HG03135 (cell line): ENCODE results near the gene ASXL3.

Experiments used
- ATAC-seq: cut with Tn5 transposase; IDR thresholded peaks from one replicate; pipeline ENCODE4 v1.9.1; 2021; ENCODE audit warnings: mild to moderate bottlenecking, moderate library complexity; ENCODE audit not compliant: unreplicated experiment

Gene ASXL3

DNA sequence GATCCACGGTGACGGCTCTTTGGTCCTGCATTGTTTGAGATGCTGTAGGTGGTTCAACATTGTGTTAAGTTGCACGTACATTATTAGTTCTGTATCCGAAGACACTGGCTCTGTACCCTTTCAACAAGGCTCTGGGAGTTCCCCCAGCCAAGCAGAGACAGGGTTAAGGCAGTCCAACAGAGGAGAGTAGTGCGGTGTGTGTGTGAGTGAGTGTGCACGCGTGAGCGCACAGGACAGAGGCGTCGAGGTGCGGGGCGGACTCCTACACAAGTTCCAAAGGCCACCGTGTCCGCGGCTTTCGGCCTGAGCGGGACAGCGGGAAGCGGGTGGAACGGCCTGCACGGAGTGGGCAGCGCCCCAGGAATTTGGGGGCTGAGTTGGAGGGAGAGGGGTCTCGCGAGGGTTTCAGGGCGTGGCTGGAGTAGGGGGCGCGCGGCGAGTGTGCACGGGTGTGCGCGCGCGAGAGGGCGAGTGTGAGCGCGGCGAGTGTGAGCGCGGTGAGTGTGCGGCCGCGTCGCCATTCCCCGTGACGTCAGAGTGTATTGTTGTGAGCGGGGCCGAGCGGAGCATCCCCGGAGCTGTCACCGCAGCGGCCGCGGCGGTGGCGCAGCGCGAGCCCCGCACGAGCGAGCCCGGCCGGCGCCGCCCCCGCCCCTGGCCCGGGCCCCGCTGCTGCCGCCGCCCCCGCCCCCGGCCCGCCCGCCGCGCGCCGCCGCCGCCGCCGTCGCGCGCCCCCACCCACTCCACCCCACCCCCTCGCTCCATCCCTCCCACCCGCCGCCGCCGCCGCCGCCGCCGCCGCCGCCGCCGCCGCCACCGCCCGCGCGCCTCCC lies at the start of gene ASXL3:
Gene ASXL3 (plus strand): TSS at position 535 of the 833 bp plus-strand sequence. CDS start 413 bp downstream, outside the sequence.
- no peak for ATAC-seq

- no peak for ATAC-seq
These were observed 45.0 kb upstream of the ASXL3 start for GRCh38 chr18:33532978-33533377.

- no peak for ATAC-seq
These were observed 41.1 kb upstream of the ASXL3 start for GRCh38 chr18:33536904-33537303.

DNA sequence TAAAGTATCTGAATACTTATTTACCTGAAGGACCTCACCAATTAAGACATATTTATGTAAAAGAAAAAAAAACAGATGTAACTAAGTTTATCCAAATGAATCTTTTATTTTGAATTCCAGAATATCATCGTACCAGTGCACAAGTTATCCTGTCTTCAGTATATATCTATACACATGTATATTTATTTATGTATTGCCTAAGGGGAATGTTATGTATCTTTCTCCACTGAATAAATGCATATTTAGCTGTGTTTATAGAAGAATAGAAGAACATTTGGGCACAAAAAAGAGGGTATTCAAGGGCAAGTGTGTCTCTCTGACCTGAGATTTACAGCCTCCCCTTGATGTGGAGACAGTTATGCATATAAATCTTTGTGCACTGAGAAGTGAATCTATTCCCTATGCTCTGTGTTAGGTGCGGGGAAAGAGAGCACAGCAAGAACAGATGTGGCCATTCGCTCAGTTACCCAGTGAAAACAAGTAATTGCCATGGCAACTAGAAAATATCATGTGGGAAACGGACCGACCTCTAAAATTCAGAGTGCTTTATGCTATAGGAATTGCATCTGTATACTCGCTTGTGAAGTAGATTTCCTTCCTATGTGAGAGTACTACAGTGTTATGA lies 39.5 kb upstream of the ASXL3 start:
- no peak for ATAC-seq

GRCh38 chr18:33540392-33540791 lies 37.6 kb upstream of the ASXL3 start:
- ATAC-seq = no peak

GRCh38 chr18:33541316-33541715 lies 36.7 kb upstream of the ASXL3 start:
- no peak for ATAC-seq

GRCh38 chr18:33556846-33557245 lies 21.2 kb upstream of the ASXL3 start:
- no peak for ATAC-seq

DNA sequence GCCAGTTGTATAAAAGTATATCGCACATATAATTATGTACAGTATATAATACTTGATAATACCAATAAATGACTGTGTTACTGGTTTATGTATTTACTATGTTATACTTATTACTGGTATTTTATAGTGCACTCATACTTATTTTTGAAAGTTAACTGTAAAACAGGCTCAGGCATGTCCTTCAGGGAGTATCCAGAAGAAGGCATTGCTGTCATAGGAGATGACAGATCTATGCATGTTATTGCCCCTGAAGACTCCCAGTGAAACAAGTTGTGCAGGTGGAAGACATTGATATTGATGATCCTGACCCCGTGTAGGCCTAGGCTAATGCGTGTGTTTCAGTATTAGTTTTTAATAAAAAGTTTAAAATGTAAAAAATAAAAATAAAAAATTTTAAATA lies 20.3 kb upstream of the ASXL3 start:
- ATAC-seq = no peak

GRCh38 chr18:33558529-33558928 lies 19.5 kb upstream of the ASXL3 start:
- no peak for ATAC-seq

DNA sequence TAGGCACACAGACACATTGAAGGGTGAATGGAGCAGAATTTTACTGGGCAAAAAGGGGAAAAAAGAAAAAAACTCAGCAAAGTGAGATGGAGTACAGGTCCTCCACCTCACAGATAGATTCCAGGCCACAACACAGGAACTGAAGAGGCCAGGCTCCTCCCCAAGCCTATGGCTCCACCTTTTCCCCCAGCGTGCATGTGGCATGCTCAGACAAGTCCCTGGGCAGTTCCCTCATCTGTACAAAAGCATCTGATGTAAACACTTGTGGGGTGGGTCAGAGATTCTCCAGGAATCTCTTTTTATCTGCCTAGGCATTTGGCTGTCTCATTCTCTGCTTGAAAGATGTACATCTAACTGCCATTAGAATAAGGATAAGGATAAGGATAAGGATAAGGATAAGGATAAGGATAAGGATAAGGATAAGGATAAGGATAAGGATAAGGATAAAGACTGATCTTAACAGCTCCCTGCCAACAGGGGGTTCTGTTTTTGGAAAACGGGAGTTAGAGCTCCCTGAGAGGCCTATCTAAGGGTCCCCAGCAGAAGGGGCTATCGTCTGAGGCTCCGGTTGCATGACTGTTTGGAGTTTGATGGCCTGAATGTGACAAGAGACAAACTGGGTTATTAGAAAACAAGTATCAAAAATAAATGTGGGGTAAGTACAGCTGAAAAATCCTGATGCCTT lies 17.2 kb upstream of the ASXL3 start:
- ATAC-seq = no peak

DNA sequence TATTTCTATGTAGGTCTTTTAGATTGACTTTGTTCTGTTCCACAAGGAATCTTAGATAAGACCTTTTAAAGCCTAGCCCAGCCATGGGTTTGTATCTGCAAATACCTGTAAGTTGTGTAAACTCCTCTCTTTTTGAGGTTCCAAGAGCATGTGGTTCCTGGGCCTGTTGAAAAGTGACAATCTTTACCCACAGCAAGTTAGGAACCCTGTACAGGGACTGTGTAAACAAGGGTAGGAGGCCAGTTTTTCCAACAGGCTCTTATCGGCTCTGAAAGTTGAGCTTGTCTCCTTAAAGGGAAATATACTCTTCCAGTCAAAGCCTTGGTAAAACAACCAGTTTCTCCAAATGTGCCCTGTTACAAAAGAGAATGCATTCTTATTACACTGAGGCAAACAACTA lies 15.3 kb upstream of the ASXL3 start:
- ATAC-seq = no peak

- no peak for ATAC-seq
These were observed 10.3 kb upstream of the ASXL3 start for GRCh38 chr18:33567705-33568104.

DNA sequence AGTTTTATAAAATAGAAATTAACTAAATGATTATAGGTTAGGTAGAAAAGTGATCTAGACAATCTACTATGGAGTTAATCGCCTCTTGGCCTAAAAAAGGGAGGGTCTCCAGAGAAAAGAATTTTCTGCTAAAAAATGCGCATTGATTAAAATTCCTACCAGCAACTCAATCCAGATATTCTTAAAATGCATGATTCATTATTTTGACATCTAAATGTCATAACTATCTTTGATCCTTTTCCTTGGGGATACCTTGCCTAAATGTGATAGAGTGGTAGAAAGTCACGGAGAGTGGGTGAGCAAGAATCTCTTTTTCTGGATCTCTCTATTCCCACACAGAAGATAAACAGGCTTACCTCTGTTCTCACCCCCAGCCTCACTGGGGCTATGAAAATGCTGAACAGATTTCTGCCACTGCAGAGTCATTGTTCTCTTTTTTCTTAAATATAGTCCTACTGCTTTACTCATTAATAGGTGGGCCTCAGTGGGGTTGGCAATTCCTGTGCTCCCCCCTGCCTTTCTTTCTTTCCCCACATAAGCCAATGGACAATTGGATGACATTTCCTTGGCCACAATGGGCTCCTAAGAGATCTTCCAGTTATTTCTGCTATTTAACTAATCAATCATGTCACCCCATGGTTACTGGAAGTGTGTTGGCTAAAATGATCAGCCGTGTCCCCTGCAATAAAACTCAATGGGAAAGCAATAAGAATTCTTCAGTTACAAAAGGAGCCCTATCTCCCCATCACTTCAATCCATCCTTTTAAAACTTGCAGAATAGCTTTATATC lies 5.8 kb upstream of the ASXL3 start:
- ATAC-seq = no peak

DNA sequence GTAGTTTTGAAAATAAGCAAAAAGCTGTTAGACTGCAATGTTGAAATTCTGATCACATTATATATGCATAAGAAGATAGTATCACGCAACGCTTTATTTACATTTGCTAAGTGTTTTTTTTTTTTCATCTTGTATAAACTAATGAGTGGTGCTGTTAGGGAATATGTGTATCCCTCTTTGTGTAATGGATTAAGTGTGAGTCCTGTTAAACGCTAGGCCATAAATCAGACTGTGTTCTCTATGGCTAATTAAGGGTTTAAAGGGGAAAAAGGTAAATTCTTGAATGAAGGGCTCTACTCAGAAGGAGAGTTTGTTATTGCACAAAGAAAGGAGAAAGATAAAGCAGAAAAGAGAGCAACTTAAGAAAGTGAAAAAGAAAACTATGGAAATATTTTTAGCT lies 4.8 kb upstream of the ASXL3 start:
- no peak for ATAC-seq

DNA sequence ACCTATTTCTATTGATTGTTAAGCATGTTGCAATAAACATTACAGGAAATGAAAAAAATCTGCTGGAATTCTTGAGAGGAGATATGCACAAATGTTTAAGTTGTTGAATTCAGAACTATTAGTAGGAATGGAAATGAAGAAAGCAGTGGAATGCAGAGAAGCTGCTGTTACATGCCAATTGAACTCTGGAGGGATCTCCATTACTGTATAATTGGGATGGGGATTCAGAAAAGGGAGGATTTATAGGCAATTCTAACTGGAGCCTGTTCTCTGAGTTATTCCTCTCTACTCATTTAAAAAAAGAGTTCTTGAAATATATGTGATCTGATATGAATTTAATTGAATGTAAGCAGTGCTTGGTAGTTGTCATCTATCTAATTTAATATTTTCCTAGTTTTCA lies 2.6 kb upstream of the ASXL3 start:
- ATAC-seq = no peak

- ATAC-seq = no peak
These were observed 896 bp upstream of the ASXL3 start for GRCh38 chr18:33576999-33577646.

- no peak for ATAC-seq
These were observed 714 bp downstream of the ASXL3 start for GRCh38 chr18:33578518-33579348.

- ATAC-seq = no peak
These were observed 1.6 kb downstream of the ASXL3 start for GRCh38 chr18:33579349-33580215.

DNA sequence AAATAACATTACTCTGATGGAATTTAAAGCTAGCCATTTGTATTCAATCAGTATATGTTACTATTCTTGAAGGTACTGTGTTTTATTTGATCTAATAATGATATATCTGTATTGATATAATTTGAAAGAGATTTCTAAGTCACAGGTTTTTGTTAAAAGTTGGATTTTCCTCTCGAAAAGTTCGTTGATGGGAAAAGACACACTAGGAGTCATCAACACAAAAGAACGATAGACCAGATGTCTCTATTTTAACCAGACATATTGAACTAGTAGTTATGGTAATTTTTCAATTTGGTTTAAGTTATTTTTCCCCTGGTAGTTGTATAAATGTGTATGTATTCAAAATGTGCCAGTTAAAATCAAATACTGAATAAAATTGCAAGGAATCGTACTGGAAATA lies 2.5 kb downstream of the ASXL3 start:
- ATAC-seq = no peak
